Ascending aorta (tissue), 2 donors: ENCODE measurements around the gene SPATA2. TPM values are rescaled to one million over a fixed set of nuclear protein-coding genes. Genes with fewer than 3 reads are reported as not detected.

Experiments used
- DNase-seq, 2 donors: peaks; one replicate each; pipeline ENCODE4 v3.0.0-alpha.2; 2019; ENCODE audit warnings: low spot score in 2 of 2
- H3K27ac ChIP-seq, 2 donors: fragments of 200-600 bp; sonication (generic); one replicate each; pipeline ENCODE4 v1.5.1; 2016 to 2017; ENCODE audit warnings: mild to moderate bottlenecking in 1 of 2
- H3K27me3 ChIP-seq: fragments of 200-600 bp; sonication (generic); one replicate; pipeline ENCODE4 v1.5.1; 2017
- H3K36me3 ChIP-seq, 2 donors: fragments of 200-600 bp; sonication (generic); one replicate each; pipeline ENCODE4 v1.5.1; 2016
- H3K4me1 ChIP-seq, 2 donors: fragments of 200-600 bp; sonication (generic); one replicate each; pipeline ENCODE4 v1.5.1; 2016 to 2017; ENCODE audit warnings: mild to moderate bottlenecking in 1 of 2
- H3K4me3 ChIP-seq, 2 donors: fragments of 200-600 bp; sonication (generic); one replicate each; pipeline ENCODE4 v1.5.1; 2016 to 2017; ENCODE audit warnings: mild to moderate bottlenecking in 1 of 2
- H3K9me3 ChIP-seq, 2 donors: fragments of 200-600 bp; sonication (generic); one replicate each; pipeline ENCODE4 v1.5.1; 2016
- CTCF ChIP-seq, 3 experiments: fragments of 200-600 bp in 2 of 3; fragments of 450-650 bp in 1 of 3; sonication (generic) in 2 of 3; IDR thresholded peaks; one replicate each; pipeline ENCODE4 v1.5.1; 2016 to 2019; ENCODE audit warnings: antibody characterized with exemption in 3 of 3, mild to moderate bottlenecking in 1 of 3, moderate library complexity in 1 of 3
- intact Hi-C: fragments of 100-400 bp; cut with DNase I; formaldehyde crosslinking; loops from one replicate; pipeline ENCODE4 v1.15.1; 2023
- total RNA-seq: library from RNA; depleted of rRNA; stranded (reverse); fragments of >200 nt; gene quantifications from one replicate; pipeline ENCODE4 v1.1.0, GENCODE V29; 2016

SPATA2 gene
- total RNA-seq, 1 donor from 2014 or later: 7.6 TPM

- Histone ChIP-seq H3K36me3 (no peaks in the 10 kb centered on the region), H3K27me3 (no peaks in the 10 kb centered on the region), H3K9me3 (no peaks in the 10 kb centered on the region), H3K4me3 (no peak overlapping the region), H3K4me1 (peaks cover 8 to 26% of the 10 kb centered on the region in 2 donors), H3K27ac (peak overlapping the region; percentile 69 to 83)
- intact Hi-C loops: loop anchor here (2.0 kb wide), 1 partner anchor 14 kb away; no protein-coding TSS in a partner anchor
- TF ChIP-seq CTCF (IDR thresholded peaks at IDR 0.05): no peak
- DNase-seq: peak in 1 of 2 donors; percentile 56
These were observed 40.6 kb downstream of the SPATA2 start for GRCh38 chr20:49874696-49875095.

- H3K4me3 ChIP-seq: no peak overlapping the region
- intact Hi-C loops: no loop called here
- H3K4me1 ChIP-seq: peaks cover 13 to 44% of the 10 kb centered on the region in 2 donors
- peak overlapping the region in 1 of 2 donors; percentile 2 for H3K27ac ChIP-seq
- no peak for TF ChIP-seq CTCF (IDR thresholded peaks at IDR 0.05)
- no peaks in the 10 kb centered on the region for H3K27me3 ChIP-seq
- H3K36me3 ChIP-seq: no peaks in the 10 kb centered on the region
- H3K9me3 ChIP-seq: no peaks in the 10 kb centered on the region
- peak in 1 of 2 donors; percentile 18 for DNase-seq
These were observed 43.3 kb downstream of the SPATA2 start for GRCh38 chr20:49872056-49872455.

GRCh38 chr20:49871391-49871948 lies 43.9 kb downstream of the SPATA2 start:
- Histone ChIP-seq H3K9me3 (no peaks in the 10 kb centered on the region), H3K4me1 (peaks cover 7 to 44% of the 10 kb centered on the region in 2 donors), H3K36me3 (no peaks in the 10 kb centered on the region), H3K27ac (peak overlapping the region in 1 of 2 donors; percentile 2), H3K27me3 (no peaks in the 10 kb centered on the region), H3K4me3 (no peak overlapping the region)
- TF ChIP-seq CTCF (IDR thresholded peaks at IDR 0.05): no peak
- peak in 1 of 2 donors; percentile 53 for DNase-seq
- intact Hi-C loops: no loop called here

- intact Hi-C loops: no loop called here
- peaks cover 3 to 5% of the 10 kb centered on the region in 2 donors for H3K36me3 ChIP-seq
- H3K4me3 ChIP-seq: no peak overlapping the region
- H3K9me3 ChIP-seq: no peaks in the 10 kb centered on the region
- TF ChIP-seq CTCF (IDR thresholded peaks at IDR 0.05): no peak
- H3K27ac ChIP-seq: no peak overlapping the region
- H3K27me3 ChIP-seq: no peaks in the 10 kb centered on the region
- H3K4me1 ChIP-seq: peaks cover 12 to 38% of the 10 kb centered on the region in 2 donors
- DNase-seq: peak in 1 of 2 donors; percentile 9
These were observed 45.1 kb downstream of the SPATA2 start for GRCh38 chr20:49870261-49870660.

GRCh38 chr20:49868964-49869363 lies 46.4 kb downstream of the SPATA2 start:
- no peaks in the 10 kb centered on the region for H3K27me3 ChIP-seq
- peak overlapping the region; percentile 71 to 76 for H3K27ac ChIP-seq
- H3K4me1 ChIP-seq: peaks cover 12 to 35% of the 10 kb centered on the region in 2 donors
- H3K9me3 ChIP-seq: no peaks in the 10 kb centered on the region
- no peak for DNase-seq
- intact Hi-C loops: loop anchor here (1.0 to 10.0 kb wide), 2 partner anchors 7 to 166 kb away; no protein-coding TSS in a partner anchor
- H3K36me3 ChIP-seq: peaks cover 7 to 15% of the 10 kb centered on the region in 2 donors
- no peak overlapping the region for H3K4me3 ChIP-seq
- no peak for TF ChIP-seq CTCF (IDR thresholded peaks at IDR 0.05)
